A673 (cell line): ENCODE results near the gene EHD4. TPM values are rescaled to one million over a fixed set of nuclear protein-coding genes. Genes with fewer than 3 reads are reported as not detected.
A peak's percentile ranks its signal among the peaks of the same experiment; 100 is the strongest.

Source experiments
- BruUV-seq: library from RNA; stranded (reverse); fragments of 400-500 nt; replicated peaks from 2 replicates; lab custom pipeline; 2021; lab: Mats Ljungman, UMichigan
- CTCF ChIA-PET: fragments of 300-600 bp; sonication (Branson Sonifier 250); formaldehyde crosslinking; loops from one replicate; lab custom pipeline; 2022; ENCODE audit warnings: antibody characterized with exemption; lab: Charles Lee
- POLR2A ChIA-PET: fragments of 300-600 bp; sonication (Branson Sonifier 250); formaldehyde crosslinking; loops from one replicate; lab custom pipeline; 2022; ENCODE audit warnings: antibody characterized with exemption; ENCODE audit not compliant: low non-redundant PET; lab: Charles Lee
- DNase-seq: peaks from one replicate; pipeline ENCODE4 v3.0.0-alpha.2; 2015; ENCODE audit warnings: low spot score
- H3K27ac ChIP-seq: fragments of 200-600 bp; sonication (generic); 2 replicates; pipeline ENCODE4 v1.5.1; 2016; ENCODE audit warnings: mixed run types, low read depth, mild to moderate bottlenecking, mixed read lengths, antibody characterized with exemption, low read length; ENCODE audit not compliant: poor library complexity, severe bottlenecking
- H3K27me3 ChIP-seq: fragments of 200-600 bp; sonication (generic); replicated peaks from 2 replicates; pipeline ENCODE4 v1.6.1; 2017; ENCODE audit warnings: mixed run types, low read depth, mild to moderate bottlenecking, mixed read lengths, antibody characterized with exemption, low read length; ENCODE audit not compliant: insufficient read depth, poor library complexity
- H3K36me3 ChIP-seq: fragments of 200-600 bp; sonication (generic); 2 replicates; pipeline ENCODE4 v1.6.1; 2016; ENCODE audit warnings: mixed run types, mild to moderate bottlenecking, mixed read lengths, antibody characterized with exemption, low read length; ENCODE audit not compliant: insufficient read depth, poor library complexity, severe bottlenecking
- H3K4me1 ChIP-seq: fragments of 200-600 bp; sonication (generic); 2 replicates; pipeline ENCODE4 v1.6.1; 2017; ENCODE audit warnings: mixed run types, mild to moderate bottlenecking, mixed read lengths, antibody characterized with exemption, low read length; ENCODE audit not compliant: insufficient read depth, poor library complexity, severe bottlenecking
- H3K4me3 ChIP-seq: fragments of 200-600 bp; sonication (generic); 2 replicates; pipeline ENCODE4 v1.5.1; 2016; ENCODE audit warnings: low read depth, mixed run types, mild to moderate bottlenecking, mixed read lengths, low read length; ENCODE audit not compliant: poor library complexity, severe bottlenecking
- H3K9me3 ChIP-seq: fragments of 200-600 bp; sonication (generic); 2 replicates; pipeline ENCODE4 v1.6.1; 2016; ENCODE audit warnings: mixed run types, low read depth, mild to moderate bottlenecking, mixed read lengths, antibody characterized with exemption, low read length; ENCODE audit not compliant: poor library complexity, severe bottlenecking
- EZH2 ChIP-seq: fragments of 200-600 bp; sonication (generic); IDR thresholded peaks from 2 replicates; pipeline ENCODE4 v1.6.1; 2017; ENCODE audit warnings: borderline replicate concordance, low read depth, mild to moderate bottlenecking, mixed read lengths, antibody characterized with exemption, low read length; ENCODE audit not compliant: poor library complexity, severe bottlenecking
- intact Hi-C: fragments of 100-400 bp; cut with micrococcal nuclease; formaldehyde crosslinking; loops from one replicate; pipeline ENCODE4 v1.10.0; 2022; ENCODE audit not compliant: unreplicated experiment
- total RNA-seq: library from RNA; stranded (reverse); gene quantifications from 2 replicates; pipeline ENCODE4 v1.2.3, GENCODE V29; 2021
- TF ChIP-seq, protein P1 (sequence below): fragments of 300-800, 200-600 bp; sonication (generic); conservative IDR thresholded peaks from 2 replicates; pipeline ENCODE4 v1.5.1; 2017; ENCODE audit warnings: low read depth, mild to moderate bottlenecking, antibody characterized with exemption, low read length, moderate library complexity, mixed read lengths

EHD4 gene
- total RNA-seq, 1 experiment from 2014 or later: 29.4 TPM

GRCh38 chr15:41893422-41894250 lies 78.7 kb downstream of the EHD4 start, which contains the start of gene SPTBN5:
Gene SPTBN5 (minus strand): TSS chr15:41894053. CDS start chr15:41893497, 556 bp downstream.
- Histone ChIP-seq H3K36me3 (no peaks in the 10 kb centered on the region), H3K9me3 (no peaks in the 10 kb centered on the region), H3K27ac (peak within 1 kb of the TSS; percentile 63), H3K4me1 (peaks cover 4% of the 10 kb centered on the region), H3K27me3 (no peaks in the 10 kb centered on the region), H3K4me3 (no peak within 1 kb of the TSS)
- intact Hi-C loops: no loop called here
- no peak for DNase-seq
- CTCF ChIA-PET: interaction anchor here (1.5 kb wide), 1 partner anchor 11 kb away, joined by 6 read pairs; no protein-coding TSS in a partner anchor
- POLR2A ChIA-PET: no interaction called here
- TF ChIP-seq, protein P1, sequence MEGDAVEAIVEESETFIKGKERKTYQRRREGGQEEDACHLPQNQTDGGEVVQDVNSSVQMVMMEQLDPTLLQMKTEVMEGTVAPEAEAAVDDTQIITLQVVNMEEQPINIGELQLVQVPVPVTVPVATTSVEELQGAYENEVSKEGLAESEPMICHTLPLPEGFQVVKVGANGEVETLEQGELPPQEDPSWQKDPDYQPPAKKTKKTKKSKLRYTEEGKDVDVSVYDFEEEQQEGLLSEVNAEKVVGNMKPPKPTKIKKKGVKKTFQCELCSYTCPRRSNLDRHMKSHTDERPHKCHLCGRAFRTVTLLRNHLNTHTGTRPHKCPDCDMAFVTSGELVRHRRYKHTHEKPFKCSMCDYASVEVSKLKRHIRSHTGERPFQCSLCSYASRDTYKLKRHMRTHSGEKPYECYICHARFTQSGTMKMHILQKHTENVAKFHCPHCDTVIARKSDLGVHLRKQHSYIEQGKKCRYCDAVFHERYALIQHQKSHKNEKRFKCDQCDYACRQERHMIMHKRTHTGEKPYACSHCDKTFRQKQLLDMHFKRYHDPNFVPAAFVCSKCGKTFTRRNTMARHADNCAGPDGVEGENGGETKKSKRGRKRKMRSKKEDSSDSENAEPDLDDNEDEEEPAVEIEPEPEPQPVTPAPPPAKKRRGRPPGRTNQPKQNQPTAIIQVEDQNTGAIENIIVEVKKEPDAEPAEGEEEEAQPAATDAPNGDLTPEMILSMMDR: no peak
- TF ChIP-seq EZH2: no peak
- no TSS peak for BruUV-seq

DNA sequence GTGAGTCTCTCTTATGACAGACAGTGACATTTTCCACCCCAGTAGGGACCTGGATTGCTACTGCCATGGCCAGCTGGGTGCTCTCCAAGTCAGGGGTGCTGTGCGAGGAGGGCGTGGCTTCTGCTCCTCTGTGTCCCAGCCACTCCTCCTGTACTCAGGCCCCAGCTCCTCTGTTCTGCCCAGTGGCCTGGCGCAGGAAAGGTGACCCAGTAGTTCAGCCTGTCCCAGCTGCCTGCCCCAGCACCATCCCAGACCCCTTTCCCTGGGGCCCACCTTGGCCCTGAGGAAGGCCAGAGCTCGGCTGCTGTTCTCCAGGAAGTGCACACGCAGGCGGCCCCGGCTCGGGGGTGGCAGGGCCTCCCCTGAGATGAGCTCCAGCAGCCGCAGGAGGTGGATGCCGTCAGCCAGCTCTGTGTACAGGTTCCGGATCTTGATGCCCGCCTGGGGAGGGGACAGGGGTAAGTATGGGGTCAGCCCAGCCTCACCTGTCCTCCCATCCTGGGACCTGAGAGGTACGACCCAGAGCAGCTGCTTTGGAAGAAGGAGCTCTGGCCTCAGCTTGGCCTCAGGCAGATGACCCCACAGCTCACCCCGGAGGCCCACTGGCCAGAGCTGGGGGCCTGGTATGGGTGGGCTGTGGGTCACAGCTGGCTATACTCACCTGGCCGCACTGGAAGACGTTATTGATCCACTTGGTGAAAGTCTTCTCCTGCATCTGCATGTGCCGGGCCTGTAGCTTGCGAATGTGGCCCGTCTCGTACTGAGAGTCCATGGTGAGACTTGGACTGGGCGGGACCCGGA lies 79.5 kb downstream of the EHD4 start:
- no TSS peak for BruUV-seq
- Histone ChIP-seq H3K4me1 (peaks cover 4% of the 10 kb centered on the region), H3K9me3 (no peaks in the 10 kb centered on the region), H3K36me3 (no peaks in the 10 kb centered on the region), H3K4me3 (no peak overlapping the region), H3K27me3 (no peaks in the 10 kb centered on the region), H3K27ac (no peak overlapping the region)
- DNase-seq: no peak
- TF ChIP-seq, protein P1: no peak
- TF ChIP-seq EZH2: no peak
- intact Hi-C loops: no loop called here
- ChIA-PET CTCF (interaction anchor here (1.5 kb wide), 1 partner anchor 12 kb away, joined by 6 read pairs; no protein-coding TSS in a partner anchor), POLR2A (no interaction called here)

DNA sequence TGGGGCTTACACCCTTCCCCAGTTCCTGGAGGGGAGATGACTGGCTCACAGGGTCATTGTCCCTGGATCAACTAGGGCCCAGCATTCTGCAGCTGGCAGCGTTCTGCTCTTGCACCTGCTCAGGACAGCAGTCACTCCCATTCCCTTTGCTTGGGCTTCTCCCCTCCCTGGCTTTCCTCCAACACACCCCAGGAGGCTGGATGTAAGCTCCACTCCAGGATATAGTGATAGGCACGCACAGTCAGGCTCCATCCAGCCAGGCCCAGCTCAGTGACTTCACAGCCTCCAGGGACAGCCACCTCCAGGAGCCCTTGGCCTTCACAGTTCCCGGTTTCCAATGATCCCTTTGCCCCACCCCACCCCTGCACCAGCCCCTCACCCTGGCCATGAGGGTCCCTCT lies 80.4 kb downstream of the EHD4 start:
- Histone ChIP-seq H3K27me3 (no peaks in the 10 kb centered on the region), H3K36me3 (no peaks in the 10 kb centered on the region), H3K9me3 (no peaks in the 10 kb centered on the region), H3K4me3 (no peak overlapping the region), H3K4me1 (peaks cover 4% of the 10 kb centered on the region), H3K27ac (no peak overlapping the region)
- DNase-seq: peak; percentile 51
- TF ChIP-seq, protein P1: no peak
- no peak for TF ChIP-seq EZH2
- intact Hi-C loops: no loop called here
- POLR2A ChIA-PET: no interaction called here
- CTCF ChIA-PET: no interaction called here
- BruUV-seq: no TSS peak
